Gastroesophageal sphincter (tissue), 3 donors: Measurements from ENCODE around the gene ETDB.

Source experiments
- EP300 ChIP-seq: sonication (generic); formaldehyde crosslinking; IDR thresholded peaks from one replicate; pipeline ENCODE4 v1.6.1; 2017; ENCODE audit warnings: antibody characterized with exemption, mild to moderate bottlenecking
- POLR2A ChIP-seq, 2 donors: fragments of 450-650 bp; IDR thresholded peaks; one replicate each; pipeline ENCODE4 v1.6.1; 2017; ENCODE audit warnings: antibody characterized with exemption in 2 of 2, mild to moderate bottlenecking in 2 of 2, moderate library complexity in 1 of 2
- POLR2AphosphoS5 ChIP-seq: sonication (generic); formaldehyde crosslinking; IDR thresholded peaks from one replicate; pipeline ENCODE4 v1.6.1; 2017; ENCODE audit warnings: antibody characterized with exemption
- TF ChIP-seq, protein P1 (sequence below), 4 experiments: fragments of 200-600 bp in 2 of 4; fragments of 450-650 bp in 2 of 4; sonication (generic) in 1 of 4; IDR thresholded peaks; one replicate each; pipeline ENCODE4 v1.5.1; 2017 to 2019; ENCODE audit warnings: antibody characterized with exemption in 4 of 4, mild to moderate bottlenecking in 2 of 4, moderate library complexity in 2 of 4

DNA sequence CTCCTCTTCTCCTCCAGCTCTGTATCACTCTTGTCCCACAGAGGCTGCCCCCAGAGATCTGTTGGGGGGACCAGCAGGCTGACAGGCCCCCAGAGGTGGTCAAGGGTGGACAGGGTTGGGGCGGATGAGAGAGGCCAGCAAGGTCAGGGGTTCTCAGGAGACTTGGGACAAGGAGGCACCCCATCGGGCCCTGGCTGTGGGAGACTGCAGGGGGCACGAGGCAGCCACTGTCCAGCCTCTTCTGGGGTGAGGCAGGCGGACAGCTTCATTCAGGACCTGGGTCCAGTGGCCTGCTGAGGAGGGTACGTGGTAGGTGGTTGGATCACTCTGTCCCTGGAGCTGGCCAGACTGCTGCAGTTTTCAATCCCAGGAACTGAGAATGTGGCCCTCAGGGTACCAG lies 24.6 kb downstream of the ETDB start:
- TF ChIP-seq POLR2A (IDR thresholded peaks at IDR 0.05): no peak
- TF ChIP-seq, protein P1, sequence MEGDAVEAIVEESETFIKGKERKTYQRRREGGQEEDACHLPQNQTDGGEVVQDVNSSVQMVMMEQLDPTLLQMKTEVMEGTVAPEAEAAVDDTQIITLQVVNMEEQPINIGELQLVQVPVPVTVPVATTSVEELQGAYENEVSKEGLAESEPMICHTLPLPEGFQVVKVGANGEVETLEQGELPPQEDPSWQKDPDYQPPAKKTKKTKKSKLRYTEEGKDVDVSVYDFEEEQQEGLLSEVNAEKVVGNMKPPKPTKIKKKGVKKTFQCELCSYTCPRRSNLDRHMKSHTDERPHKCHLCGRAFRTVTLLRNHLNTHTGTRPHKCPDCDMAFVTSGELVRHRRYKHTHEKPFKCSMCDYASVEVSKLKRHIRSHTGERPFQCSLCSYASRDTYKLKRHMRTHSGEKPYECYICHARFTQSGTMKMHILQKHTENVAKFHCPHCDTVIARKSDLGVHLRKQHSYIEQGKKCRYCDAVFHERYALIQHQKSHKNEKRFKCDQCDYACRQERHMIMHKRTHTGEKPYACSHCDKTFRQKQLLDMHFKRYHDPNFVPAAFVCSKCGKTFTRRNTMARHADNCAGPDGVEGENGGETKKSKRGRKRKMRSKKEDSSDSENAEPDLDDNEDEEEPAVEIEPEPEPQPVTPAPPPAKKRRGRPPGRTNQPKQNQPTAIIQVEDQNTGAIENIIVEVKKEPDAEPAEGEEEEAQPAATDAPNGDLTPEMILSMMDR (IDR thresholded peaks at IDR 0.05): no peak
- TF ChIP-seq POLR2AphosphoS5: no peak
- TF ChIP-seq EP300: no peak
